Adrenal gland (tissue), 5 donors: ENCODE data around the gene GTF2F2.

Source experiments
- POLR2A ChIP-seq, 2 donors: fragments of 450-650 bp; IDR thresholded peaks; one replicate each; pipeline ENCODE4 v1.6.1; 2017; ENCODE audit warnings: antibody characterized with exemption in 2 of 2, mild to moderate bottlenecking in 2 of 2, moderate library complexity in 1 of 2
- TF ChIP-seq, protein P1 (sequence below), 6 experiments: fragments of 450-650 bp in 4 of 6; fragments of 200-600 bp in 2 of 6; sonication (generic) in 1 of 6; IDR thresholded peaks; 1 replicate in 5 of 6; 2 replicates in 1 of 6; pipeline versions ENCODE4 v1.5.1 to v1.8.0; 2016 to 2021; ENCODE audit warnings: antibody characterized with exemption in 6 of 6, mild to moderate bottlenecking in 2 of 6, moderate library complexity in 1 of 6
- donor health status: DM: no; HTN: no; CAD: no.

GRCh38 chr13:45133396-45134118 lies 13.2 kb downstream of the GTF2F2 start:
- TF ChIP-seq POLR2A (IDR thresholded peaks at IDR 0.05), result no peak
- TF ChIP-seq, protein P1, sequence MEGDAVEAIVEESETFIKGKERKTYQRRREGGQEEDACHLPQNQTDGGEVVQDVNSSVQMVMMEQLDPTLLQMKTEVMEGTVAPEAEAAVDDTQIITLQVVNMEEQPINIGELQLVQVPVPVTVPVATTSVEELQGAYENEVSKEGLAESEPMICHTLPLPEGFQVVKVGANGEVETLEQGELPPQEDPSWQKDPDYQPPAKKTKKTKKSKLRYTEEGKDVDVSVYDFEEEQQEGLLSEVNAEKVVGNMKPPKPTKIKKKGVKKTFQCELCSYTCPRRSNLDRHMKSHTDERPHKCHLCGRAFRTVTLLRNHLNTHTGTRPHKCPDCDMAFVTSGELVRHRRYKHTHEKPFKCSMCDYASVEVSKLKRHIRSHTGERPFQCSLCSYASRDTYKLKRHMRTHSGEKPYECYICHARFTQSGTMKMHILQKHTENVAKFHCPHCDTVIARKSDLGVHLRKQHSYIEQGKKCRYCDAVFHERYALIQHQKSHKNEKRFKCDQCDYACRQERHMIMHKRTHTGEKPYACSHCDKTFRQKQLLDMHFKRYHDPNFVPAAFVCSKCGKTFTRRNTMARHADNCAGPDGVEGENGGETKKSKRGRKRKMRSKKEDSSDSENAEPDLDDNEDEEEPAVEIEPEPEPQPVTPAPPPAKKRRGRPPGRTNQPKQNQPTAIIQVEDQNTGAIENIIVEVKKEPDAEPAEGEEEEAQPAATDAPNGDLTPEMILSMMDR (IDR thresholded peaks at IDR 0.05), result no peak
